ENCODE results near the gene RAPGEF1.

DNA sequence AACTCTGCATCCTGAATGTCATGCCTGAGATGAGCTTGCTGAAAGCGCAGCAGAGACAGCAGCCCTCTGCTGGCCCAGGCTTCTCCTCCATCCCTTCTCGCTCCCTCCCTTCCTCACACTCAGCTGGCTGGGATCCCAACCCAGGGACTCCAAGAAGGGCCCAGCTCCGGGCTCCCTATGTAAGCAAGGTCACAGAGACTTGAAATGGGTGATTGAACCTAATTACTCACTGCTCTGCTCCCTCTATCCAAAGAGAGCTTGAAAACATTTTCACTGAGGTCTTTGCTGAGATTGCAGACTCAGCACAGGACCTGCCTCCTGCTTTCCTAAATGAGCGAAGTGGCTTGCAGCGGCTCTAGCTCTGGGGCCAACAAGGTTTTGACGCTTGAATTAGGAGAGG lies 42.8 kb downstream of the RAPGEF1 start:
- TF ChIP-seq, protein P1, sequence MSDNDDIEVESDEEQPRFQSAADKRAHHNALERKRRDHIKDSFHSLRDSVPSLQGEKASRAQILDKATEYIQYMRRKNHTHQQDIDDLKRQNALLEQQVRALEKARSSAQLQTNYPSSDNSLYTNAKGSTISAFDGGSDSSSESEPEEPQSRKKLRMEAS (IDR thresholded peaks at IDR 0.05; ENCODE audit: insufficient read depth, insufficient read length), result no peak
- TF ChIP-seq, protein P2, sequence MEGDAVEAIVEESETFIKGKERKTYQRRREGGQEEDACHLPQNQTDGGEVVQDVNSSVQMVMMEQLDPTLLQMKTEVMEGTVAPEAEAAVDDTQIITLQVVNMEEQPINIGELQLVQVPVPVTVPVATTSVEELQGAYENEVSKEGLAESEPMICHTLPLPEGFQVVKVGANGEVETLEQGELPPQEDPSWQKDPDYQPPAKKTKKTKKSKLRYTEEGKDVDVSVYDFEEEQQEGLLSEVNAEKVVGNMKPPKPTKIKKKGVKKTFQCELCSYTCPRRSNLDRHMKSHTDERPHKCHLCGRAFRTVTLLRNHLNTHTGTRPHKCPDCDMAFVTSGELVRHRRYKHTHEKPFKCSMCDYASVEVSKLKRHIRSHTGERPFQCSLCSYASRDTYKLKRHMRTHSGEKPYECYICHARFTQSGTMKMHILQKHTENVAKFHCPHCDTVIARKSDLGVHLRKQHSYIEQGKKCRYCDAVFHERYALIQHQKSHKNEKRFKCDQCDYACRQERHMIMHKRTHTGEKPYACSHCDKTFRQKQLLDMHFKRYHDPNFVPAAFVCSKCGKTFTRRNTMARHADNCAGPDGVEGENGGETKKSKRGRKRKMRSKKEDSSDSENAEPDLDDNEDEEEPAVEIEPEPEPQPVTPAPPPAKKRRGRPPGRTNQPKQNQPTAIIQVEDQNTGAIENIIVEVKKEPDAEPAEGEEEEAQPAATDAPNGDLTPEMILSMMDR (IDR thresholded peaks at IDR 0.05; ENCODE audit: extremely low read depth in 1 of 2, insufficient read depth in 1 of 2, low read depth in 1 of 2, low read length in 2 of 2), result peak in 1 of 2 donors; percentile 3
- no peak for TF ChIP-seq POLR2A (IDR thresholded peaks at IDR 0.05; ENCODE audit: low read depth, low read length)
